ENCODE results near the gene TPSB2.

The TPSB2 gene

DNA sequence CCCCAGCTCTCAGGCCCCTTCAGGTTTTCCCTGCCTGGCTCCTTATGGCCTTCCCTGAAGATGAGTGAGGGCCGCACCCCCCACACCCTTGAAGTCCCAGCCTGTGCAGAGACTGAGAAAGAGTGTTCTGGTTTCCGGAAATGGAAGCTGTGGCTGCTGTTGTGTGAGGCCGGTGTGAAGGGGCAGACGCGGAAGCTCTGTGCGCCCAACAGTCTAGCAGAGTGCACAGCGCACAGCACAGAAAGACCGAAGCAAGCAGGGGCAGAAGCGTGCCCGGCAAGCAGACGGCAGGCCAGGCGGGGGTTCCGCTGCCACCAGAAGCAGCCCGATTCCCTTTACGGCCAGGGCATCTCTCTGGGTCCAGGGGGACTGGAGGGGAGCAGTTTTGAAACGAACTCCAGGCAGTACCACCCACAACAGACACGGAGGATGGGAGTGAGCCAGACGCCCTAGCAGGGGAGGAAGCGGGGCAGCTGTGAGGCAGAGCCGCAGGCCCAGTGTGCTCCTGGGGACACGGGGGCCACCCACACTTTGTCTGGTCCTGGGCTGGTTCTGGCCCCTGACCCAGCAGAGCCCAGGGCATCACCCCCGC is 21.6 kb downstream of the TPSB2 start:
- ATAC-seq = peak; percentile 31
- TF ChIP-seq BACH2 (CRISPR knock-in tag; IDR thresholded peaks at IDR 0.05; ENCODE audit: borderline replicate concordance) = no peak
- no peak for TF ChIP-seq ZNF565 (CRISPR knock-in tag; conservative IDR thresholded peaks at IDR 0.05; ENCODE audit: low read depth)

DNA sequence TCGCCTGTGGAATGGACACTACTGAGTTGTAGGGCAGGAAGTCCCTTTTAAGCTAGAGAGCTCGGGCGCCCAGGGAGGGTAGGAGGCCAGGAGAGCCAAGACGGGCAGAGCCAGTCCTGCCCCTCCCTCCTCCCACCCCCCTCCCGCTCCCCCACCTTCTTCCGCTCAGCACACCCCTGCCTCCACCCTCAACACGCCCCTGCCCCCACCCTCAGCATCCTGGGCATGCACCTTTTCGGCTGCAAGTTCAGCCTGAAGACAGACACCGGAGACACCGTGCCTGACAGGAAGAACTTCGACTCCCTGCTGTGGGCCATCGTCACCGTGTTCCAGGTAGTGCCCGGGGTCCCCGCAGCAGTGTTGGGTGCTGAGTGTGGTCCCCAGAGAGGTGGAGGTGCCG is 23.2 kb downstream of the TPSB2 start:
- ATAC-seq = no peak
- TF ChIP-seq CSDC2 (CRISPR knock-in tag; IDR thresholded peaks at IDR 0.05) (no peak), ZNF70 (CRISPR knock-in tag; IDR thresholded peaks at IDR 0.05) (no peak), ISL1 (CRISPR knock-in tag; IDR thresholded peaks at IDR 0.05) (no peak), SNAI2 (CRISPR knock-in tag; IDR thresholded peaks at IDR 0.05) (no peak), ZNF565 (CRISPR knock-in tag; conservative IDR thresholded peaks at IDR 0.05; ENCODE audit: low read depth) (no peak), RARB (CRISPR knock-in tag; IDR thresholded peaks at IDR 0.05) (no peak), ZNF8 (CRISPR knock-in tag; IDR thresholded peaks at IDR 0.05) (no peak), ZC3H10 (CRISPR knock-in tag; IDR thresholded peaks at IDR 0.05) (no peak), OSR1 (CRISPR knock-in tag; IDR thresholded peaks at IDR 0.05) (no peak), GLIS3 (CRISPR knock-in tag; IDR thresholded peaks at IDR 0.05) (no peak), BACH2 (CRISPR knock-in tag; IDR thresholded peaks at IDR 0.05; ENCODE audit: borderline replicate concordance) (no peak), ZFP3 (CRISPR knock-in tag; IDR thresholded peaks at IDR 0.05) (no peak), ARNTL (CRISPR knock-in tag; IDR thresholded peaks at IDR 0.05; ENCODE audit: borderline replicate concordance, low read depth) (no peak)
- TF ChIP-seq, protein P1, sequence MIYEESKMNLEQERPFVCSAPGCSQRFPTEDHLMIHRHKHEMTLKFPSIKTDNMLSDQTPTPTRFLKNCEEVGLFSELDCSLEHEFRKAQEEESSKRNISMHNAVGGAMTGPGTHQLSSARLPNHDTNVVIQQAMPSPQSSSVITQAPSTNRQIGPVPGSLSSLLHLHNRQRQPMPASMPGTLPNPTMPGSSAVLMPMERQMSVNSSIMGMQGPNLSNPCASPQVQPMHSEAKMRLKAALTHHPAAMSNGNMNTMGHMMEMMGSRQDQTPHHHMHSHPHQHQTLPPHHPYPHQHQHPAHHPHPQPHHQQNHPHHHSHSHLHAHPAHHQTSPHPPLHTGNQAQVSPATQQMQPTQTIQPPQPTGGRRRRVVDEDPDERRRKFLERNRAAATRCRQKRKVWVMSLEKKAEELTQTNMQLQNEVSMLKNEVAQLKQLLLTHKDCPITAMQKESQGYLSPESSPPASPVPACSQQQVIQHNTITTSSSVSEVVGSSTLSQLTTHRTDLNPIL (CRISPR knock-in tag; IDR thresholded peaks at IDR 0.05; ENCODE audit: low read depth) = no peak

DNA sequence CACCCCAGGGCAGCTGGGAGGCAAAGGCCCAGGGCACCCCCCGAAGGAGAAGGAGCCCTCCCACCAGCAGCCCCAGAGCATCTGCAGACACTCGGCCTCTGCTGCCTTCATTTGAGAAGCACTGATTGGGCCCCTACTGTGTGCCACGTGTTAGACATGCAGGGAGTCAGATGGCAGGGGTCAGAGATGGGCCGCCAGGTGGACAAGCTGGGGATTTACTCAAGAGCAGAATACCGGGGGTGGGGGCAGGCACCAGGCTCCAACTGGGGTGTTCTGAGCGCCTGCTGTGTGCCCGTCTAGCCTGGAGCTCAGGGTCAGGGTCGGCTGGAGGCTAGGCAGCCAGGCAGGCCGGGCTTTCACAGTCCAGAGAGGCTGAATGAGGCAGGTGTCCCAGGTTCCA is 23.7 kb downstream of the TPSB2 start:
- no peak for TF ChIP-seq BACH2 (CRISPR knock-in tag; IDR thresholded peaks at IDR 0.05; ENCODE audit: borderline replicate concordance)
- TF ChIP-seq ZNF8 (CRISPR knock-in tag; IDR thresholded peaks at IDR 0.05) = no peak
- no peak for TF ChIP-seq POU6F1 (CRISPR knock-in tag; IDR thresholded peaks at IDR 0.05; ENCODE audit: borderline replicate concordance, low read depth)
- ATAC-seq = no peak

- no peak for ATAC-seq
- TF ChIP-seq GLIS3 (CRISPR knock-in tag; IDR thresholded peaks at IDR 0.05) = no peak
- no peak for TF ChIP-seq ZNF70 (CRISPR knock-in tag; IDR thresholded peaks at IDR 0.05)
- TF ChIP-seq ZNF565 (CRISPR knock-in tag; conservative IDR thresholded peaks at IDR 0.05; ENCODE audit: low read depth) = no peak
These were observed 25.1 kb downstream of the TPSB2 start for GRCh38 chr16:1204933-1205332.

DNA sequence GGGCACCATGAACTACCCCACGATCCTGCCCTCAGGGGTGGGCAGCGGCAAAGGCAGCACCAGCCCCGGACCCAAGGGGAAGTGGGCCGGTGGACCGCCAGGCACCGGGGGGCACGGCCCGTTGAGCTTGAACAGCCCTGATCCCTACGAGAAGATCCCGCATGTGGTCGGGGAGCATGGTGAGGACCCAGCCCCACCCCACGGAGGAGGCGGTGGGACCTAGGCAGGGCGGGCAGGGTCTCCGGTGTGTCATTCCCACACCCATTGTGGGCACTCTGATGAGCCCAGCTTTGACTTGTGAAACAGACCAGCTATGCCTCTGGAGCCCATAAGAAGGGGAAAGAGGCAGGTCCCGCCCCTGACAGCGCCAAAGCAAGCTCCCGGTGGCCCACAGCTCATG is 27.7 kb downstream of the TPSB2 start:
- TF ChIP-seq, protein P1 (CRISPR knock-in tag; IDR thresholded peaks at IDR 0.05; ENCODE audit: low read depth) = no peak
- TF ChIP-seq ZFP3 (CRISPR knock-in tag; IDR thresholded peaks at IDR 0.05) = no peak
- TF ChIP-seq ISL1 (CRISPR knock-in tag; IDR thresholded peaks at IDR 0.05) = no peak
- no peak for TF ChIP-seq BACH2 (CRISPR knock-in tag; IDR thresholded peaks at IDR 0.05; ENCODE audit: borderline replicate concordance)
- TF ChIP-seq PPARA (CRISPR knock-in tag; IDR thresholded peaks at IDR 0.05; ENCODE audit: borderline replicate concordance) = no peak
- TF ChIP-seq ZNF565 (CRISPR knock-in tag; conservative IDR thresholded peaks at IDR 0.05; ENCODE audit: low read depth) = no peak
- TF ChIP-seq ARNTL (CRISPR knock-in tag; IDR thresholded peaks at IDR 0.05; ENCODE audit: borderline replicate concordance, low read depth) = no peak
- TF ChIP-seq ZNF8 (CRISPR knock-in tag; IDR thresholded peaks at IDR 0.05) = no peak
- no peak for ATAC-seq

DNA sequence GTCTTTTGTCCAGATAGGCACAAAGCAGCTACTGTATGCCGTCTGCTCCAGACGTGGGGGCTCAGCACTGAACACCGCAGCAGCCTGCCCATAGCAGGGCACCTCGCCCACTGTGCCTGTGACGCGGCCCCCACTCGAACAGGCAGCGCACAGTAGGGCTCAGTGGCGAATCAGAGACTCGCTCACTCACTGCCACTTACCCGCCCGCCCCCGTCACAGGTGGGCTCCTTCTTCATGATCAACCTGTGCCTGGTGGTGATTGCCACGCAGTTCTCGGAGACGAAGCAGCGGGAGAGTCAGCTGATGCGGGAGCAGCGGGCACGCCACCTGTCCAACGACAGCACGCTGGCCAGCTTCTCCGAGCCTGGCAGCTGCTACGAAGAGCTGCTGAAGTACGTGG is 28.5 kb downstream of the TPSB2 start:
- no peak for ATAC-seq
- TF ChIP-seq ZFP30 (CRISPR knock-in tag; IDR thresholded peaks at IDR 0.05) (no peak), GLIS3 (CRISPR knock-in tag; IDR thresholded peaks at IDR 0.05) (no peak), ARNTL (CRISPR knock-in tag; IDR thresholded peaks at IDR 0.05; ENCODE audit: borderline replicate concordance, low read depth) (no peak), ZNF565 (CRISPR knock-in tag; conservative IDR thresholded peaks at IDR 0.05; ENCODE audit: low read depth) (no peak), ZNF70 (CRISPR knock-in tag; IDR thresholded peaks at IDR 0.05) (no peak), ZNF8 (CRISPR knock-in tag; IDR thresholded peaks at IDR 0.05) (no peak), POU6F1 (CRISPR knock-in tag; IDR thresholded peaks at IDR 0.05; ENCODE audit: borderline replicate concordance, low read depth) (no peak), OSR1 (CRISPR knock-in tag; IDR thresholded peaks at IDR 0.05) (no peak), SNAI2 (CRISPR knock-in tag; IDR thresholded peaks at IDR 0.05) (no peak), TOX (CRISPR knock-in tag; IDR thresholded peaks at IDR 0.05; ENCODE audit: borderline replicate concordance) (no peak), ISL1 (CRISPR knock-in tag; IDR thresholded peaks at IDR 0.05) (no peak)
- TF ChIP-seq, protein P2, sequence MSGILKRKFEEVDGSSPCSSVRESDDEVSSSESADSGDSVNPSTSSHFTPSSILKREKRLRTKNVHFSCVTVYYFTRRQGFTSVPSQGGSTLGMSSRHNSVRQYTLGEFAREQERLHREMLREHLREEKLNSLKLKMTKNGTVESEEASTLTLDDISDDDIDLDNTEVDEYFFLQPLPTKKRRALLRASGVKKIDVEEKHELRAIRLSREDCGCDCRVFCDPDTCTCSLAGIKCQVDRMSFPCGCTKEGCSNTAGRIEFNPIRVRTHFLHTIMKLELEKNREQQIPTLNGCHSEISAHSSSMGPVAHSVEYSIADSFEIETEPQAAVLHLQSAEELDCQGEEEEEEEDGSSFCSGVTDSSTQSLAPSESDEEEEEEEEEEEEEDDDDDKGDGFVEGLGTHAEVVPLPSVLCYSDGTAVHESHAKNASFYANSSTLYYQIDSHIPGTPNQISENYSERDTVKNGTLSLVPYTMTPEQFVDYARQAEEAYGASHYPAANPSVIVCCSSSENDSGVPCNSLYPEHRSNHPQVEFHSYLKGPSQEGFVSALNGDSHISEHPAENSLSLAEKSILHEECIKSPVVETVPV (CRISPR knock-in tag; IDR thresholded peaks at IDR 0.05) = no peak
- TF ChIP-seq, protein P3, sequence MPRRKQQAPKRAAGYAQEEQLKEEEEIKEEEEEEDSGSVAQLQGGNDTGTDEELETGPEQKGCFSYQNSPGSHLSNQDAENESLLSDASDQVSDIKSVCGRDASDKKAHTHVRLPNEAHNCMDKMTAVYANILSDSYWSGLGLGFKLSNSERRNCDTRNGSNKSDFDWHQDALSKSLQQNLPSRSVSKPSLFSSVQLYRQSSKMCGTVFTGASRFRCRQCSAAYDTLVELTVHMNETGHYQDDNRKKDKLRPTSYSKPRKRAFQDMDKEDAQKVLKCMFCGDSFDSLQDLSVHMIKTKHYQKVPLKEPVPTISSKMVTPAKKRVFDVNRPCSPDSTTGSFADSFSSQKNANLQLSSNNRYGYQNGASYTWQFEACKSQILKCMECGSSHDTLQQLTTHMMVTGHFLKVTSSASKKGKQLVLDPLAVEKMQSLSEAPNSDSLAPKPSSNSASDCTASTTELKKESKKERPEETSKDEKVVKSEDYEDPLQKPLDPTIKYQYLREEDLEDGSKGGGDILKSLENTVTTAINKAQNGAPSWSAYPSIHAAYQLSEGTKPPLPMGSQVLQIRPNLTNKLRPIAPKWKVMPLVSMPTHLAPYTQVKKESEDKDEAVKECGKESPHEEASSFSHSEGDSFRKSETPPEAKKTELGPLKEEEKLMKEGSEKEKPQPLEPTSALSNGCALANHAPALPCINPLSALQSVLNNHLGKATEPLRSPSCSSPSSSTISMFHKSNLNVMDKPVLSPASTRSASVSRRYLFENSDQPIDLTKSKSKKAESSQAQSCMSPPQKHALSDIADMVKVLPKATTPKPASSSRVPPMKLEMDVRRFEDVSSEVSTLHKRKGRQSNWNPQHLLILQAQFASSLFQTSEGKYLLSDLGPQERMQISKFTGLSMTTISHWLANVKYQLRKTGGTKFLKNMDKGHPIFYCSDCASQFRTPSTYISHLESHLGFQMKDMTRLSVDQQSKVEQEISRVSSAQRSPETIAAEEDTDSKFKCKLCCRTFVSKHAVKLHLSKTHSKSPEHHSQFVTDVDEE (CRISPR knock-in tag; IDR thresholded peaks at IDR 0.05) = no peak

Measured in SK-N-SH treated with all-trans-retinoic acid at 6 μM for 48 hours (cell line).